Measurements from ENCODE around the gene SPOCD1.

SPOCD1 gene

DNA sequence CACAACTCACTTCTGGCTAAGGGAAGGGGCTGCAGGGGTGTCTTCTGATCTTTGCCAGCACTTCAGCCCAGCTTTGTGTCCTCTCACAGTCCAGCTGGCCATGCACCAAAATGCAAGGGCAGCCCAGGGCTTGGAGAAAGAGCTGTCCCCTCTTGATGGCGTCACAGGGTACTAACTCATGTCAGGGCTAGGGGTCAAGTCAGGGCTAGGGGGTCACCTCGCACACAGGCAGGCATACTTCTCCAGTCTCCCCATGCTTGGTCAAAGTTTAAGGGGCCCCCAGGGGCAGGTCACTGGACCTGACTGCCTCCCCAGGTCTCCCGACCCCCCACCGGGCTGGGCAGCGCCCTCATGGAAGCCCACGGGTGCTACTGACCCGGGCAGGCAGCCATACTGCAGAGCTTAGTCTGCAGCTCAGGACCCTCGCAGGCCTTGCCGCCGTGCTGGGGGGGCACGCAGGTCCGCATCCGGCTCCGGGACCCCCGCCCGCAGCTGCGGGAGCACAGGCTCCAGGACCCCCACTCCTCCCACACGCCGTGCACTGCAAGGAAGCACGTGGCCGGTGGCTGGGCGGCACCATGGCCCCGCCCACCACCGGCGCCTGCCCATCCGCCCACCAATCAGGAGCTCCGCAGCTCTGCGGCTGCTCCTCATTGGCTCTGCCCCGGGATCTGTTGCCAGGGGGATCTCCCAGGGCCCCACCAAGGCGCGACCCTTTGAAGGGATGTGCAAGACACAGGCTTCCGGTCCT, 73.2 kb downstream of the SPOCD1 start:
- no peak for TF ChIP-seq CTCF (IDR thresholded peaks at IDR 0.05; ENCODE audit: low read length, missing control alignments)
- no peak for DNase-seq (ENCODE audit: low read depth)

More for the DNA sequence above, 73.2 kb downstream of the SPOCD1 start:
- H3K4me3 ChIP-seq (replicated peaks; ENCODE audit: low read depth, low read length): no peak overlapping the region
